Measurements from ENCODE around the gene PROSER1.
A peak's percentile ranks its signal among the peaks of the same experiment; 100 is the strongest.
"Not testable (repeated sequence)": the region's sequence is repeated elsewhere in the genome, so short reads cannot be mapped to it uniquely, and the experiment has no call there.

Gene PROSER1

DNA sequence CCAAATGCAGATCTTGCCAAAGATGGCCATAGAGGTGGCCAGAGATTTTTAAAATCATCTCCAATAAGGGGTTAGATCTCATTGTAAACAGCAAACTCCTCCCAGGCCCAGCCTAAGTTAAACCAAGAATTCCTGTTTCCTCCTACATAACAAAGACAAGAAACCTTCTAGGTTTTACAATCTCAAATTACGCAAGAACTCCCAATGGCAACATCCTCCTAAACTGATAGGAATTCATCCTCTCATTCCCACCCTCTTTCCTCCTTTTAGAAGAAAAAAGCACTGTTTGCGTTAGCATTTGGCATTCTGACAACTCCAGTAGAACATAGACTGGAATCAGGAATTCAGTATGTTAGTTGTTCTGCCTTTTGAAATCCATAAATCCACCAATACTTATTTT is 14.6 kb downstream of the PROSER1 start:
- no peak for DNase-seq

DNA sequence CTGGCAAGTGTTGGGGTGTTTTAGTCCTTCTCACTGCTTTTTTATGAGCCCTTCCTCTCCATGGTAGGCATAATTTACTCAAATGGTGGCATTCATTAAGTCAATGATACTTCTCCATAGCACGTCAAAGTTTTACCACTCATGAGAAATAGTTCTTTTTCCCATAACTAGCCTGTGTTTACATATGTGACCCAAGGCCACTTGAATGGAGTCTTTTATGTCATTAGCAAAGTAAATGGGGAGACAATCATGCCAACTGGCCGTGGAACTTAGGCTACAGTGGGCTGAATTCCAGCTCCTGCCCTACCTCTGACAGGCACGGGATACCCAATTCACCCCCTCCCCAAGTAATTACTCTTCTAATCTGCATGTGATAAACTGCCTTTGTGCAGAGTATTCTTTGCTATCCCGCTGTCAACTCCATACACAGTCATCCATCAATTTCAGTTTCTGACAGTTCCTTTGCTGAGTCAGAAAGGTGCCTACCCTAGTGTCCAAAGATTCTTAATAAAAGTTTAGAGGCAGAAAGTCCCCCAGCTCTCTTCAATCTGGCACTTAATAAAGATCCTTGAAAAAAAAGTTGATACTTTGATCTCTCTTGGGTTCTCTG is 16.9 kb downstream of the PROSER1 start:
- no peak for DNase-seq

DNA sequence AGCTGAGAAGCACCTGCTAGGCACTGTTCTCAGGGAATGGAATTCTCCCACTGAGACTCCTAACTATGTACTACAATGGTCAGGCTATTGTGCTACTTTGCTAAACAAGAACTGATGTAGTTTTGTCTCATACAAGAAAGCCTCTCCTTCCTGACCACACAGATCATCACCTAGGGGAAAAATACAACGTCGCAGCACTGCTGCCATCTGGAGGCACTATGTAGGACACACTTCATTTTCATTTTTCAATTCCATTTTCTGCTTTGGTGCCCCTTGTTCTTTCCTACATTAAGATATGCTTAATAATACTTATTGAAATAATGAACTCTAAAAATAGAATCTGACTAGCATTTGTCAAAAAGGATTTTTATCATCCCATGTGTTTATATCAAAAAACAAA is 21.1 kb downstream of the PROSER1 start:
- peak; percentile 19 for DNase-seq

DNA sequence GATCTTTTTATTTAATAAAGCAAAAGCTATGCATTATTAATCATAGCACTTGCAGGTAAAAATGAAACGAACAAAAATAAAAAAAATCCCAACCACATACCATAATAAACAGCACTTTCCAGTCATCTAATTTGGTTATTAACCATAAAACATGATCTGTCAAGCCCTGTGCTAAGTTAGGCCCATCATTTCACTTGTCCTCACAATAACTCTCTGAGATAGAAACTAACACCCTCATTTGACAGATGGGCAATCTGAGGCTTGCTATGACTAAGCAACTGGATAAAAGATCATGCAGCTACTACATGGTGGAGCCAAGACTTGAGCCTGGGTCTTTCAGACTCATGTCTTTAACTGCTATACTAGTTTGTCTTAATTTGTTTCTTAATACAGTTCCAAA is 21.8 kb downstream of the PROSER1 start:
- DNase-seq = no peak

DNA sequence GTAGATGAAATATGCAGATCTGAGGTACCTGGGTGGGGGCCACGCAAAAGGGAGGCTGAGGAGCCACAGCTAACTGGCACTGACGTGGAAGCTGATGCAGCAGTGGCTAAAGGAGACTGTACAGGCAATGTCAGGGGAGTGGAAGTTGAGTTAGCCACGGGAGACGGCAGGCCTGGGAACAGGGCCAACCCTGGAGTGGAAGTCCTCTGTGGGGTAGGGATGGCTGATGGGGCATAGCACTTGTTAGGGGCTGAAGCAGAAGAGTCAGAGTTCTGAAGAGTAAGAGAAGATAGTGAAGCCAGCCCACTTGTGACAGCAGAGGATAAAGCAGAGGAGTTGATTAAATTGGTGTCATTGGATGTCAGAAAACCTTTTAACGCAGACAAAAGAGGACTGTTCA is 24.4 kb downstream of the PROSER1 start:
- no peak for DNase-seq

DNA sequence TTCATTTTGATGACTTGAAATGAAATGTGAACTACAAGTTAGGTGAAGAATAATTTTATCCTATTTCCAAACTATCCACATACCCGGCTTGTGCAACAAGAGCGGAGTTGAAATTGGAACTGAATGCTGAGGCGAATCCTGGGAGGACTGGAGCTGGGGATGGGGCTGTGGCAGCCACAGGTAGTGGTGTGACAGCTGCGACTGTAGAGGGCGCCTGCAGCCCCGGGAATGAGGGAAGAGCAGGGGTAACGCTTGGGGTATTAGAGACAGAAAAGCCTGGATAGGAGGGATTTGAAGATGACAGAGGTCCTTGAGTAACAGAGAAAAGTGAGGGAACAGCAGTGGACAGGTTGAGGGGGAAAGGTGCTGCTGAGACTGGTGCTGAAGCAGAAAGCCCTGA is 25.3 kb downstream of the PROSER1 start:
- DNase-seq = no peak

DNA sequence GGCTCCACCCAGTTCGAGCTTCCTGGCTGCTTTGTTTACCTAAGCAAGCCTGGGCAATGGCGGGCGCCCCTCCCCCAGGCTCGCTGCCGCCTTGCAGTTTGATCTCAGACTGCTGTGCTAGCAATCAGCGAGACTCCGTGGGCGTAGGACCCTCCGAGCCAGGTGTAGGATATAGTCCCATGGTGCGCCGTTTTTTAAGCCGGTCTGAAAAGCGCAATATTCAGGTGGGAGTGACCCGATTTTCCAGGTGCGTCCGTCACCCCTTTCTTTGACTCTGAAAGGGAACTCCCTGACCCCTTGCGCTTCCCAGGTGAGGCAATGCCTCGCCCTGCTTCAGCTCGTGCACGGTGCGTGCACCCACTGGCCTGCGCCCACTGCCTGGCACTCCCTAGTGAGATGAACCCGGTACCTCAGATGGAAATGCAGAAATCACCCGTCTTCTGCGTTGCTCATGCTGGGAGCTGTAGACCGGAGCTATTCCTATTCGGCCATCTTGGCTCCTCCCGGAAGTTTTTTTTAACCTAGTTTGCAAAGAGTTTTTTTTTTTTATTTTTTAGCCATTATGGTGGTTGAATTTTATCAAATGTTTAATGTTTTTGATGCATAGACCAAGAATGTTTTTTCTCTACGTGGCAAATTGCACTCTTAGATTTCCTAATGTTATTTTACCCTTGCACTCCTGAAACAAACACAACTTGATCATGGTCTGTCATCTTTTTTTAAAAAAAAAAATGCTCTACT is 31.3 kb downstream of the PROSER1 start:
- DNase-seq = not testable (repeated sequence)

DNA sequence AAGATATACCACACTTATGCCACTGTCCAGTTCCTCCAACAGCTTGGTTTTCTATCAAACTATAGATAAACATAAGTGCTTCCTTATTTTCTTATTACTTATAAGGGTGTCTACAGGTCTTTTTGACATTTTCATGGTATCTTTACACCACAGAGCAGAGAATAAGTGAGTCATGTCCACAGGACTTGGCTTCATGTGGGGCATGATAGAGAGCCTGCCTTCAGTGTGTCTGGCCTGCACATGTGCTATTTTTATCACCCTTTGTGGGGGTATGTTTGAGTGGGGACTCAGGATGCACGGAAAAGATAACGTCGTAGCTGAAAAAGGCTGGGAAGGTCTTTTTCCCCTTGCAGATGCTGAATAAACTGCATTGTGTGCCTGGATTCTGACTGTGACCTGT is 39.1 kb downstream of the PROSER1 start:
- no peak for DNase-seq

DNA sequence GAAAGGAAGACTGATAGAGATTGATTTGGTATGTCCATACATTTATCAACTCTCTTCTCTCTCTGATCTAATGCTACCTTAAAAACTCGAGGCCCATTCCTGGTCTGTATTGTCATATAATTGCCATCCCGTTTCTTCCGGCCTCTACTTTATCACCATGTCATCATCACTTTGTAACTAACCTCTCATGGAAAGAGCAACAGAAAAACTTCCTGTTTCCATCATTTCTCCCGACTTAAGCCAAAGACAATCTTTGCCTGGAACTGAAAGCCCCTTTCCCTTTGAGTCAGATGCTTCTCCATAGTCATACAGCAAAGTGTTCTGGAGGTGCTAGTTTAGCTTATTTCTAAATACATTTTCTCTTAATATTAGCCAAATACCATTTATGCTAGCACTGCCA is 44.5 kb downstream of the PROSER1 start:
- no peak for DNase-seq

DNA sequence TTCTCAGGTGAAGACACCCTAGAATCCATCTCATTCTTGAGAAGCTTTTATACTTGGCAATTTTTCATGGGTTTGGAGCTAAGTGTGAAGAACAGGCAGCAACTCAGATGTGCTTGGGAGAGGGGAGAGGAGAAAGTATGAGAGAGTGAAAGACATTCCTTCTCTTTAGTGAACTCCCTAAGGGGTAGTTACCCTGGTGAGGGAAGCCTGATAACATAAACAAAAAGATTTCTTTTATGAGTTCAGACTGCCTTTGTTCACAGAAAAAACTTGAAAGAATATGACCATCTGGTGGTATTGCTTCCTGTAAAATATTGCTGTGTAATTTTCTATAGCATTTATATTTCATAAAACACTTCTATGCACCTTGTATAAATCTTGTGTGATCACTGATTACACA is 47.2 kb downstream of the PROSER1 start, which contains the start of gene STOML3:
Gene STOML3 (minus strand): TSS at position 139 of the 400 bp plus-strand sequence. CDS start 110 bp downstream, at position 29.
- DNase-seq = no peak

DNA sequence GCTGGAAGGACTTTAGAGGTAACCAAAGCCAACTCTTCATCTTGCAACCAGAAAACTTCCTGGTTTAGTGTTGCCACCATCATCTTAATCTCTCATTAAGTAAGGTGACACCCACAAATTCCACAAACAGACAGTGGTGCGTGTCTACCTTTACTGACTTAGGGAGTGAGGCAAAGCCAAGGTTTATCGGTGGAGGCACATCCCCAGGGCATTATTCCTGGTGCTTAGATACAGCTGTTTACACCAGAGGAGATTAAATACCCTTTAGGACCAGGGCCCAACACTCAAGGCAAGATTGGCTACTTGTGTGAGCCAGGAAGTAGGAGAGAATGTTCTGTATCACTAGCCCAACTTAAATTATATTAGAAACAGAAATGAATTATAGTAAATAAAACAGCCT is 56.8 kb downstream of the PROSER1 start:
- no peak for DNase-seq

DNA sequence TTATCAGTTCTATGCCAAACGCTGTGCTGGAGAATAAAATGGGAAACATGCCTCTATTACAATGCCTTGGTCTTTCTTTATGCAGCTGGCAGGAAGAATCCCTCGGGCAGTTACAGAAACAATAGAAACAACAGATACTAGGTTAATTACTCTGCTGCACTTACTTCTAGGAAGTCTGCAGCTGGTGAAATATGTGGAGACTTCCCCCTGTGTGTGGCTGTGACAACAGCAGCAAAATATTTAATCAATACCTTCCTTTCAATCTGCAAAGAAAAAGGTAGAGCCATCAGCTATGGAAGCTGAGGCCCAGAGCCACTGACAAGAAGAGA is 57.2 kb downstream of the PROSER1 start:
- no peak for DNase-seq

DNA sequence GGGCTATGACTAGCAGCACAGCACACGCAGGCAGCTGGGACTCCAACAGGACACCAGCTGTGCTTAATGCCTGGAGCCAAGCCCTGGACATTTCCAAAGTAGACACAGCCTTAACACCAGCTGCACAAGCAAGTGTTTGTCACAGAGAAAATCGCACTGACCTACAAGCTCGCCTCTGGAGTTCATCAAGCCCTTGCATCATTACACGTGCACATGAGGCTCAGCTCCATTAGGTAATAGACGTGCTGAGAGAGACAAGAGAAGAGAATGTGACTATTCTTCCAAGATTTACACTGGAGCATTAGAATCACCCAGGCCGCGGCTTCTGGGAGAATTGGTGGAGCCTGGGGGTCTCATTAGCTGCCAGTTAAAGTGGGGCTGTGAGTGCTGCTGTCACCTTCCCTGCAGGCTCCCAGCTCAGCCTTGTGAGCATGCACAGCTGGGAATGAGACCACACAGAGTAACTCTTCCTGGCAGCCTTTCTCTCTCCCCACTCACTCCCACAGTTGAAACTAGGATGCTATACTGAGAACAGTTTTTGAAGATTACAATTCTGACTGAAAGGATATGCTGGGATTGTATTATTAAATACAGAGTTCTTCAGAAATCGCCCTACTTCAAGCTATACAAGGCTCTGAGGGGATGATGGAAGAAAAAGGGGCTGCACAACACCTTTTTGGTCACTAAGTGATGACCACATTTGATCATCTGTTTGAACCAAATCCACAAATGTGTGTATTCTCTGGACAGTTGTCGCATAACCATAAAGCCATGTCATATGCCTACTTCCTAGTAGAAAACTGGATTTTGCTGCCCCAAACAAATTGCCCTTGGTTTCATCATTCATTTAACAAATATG is 57.8 kb downstream of the PROSER1 start:
- DNase-seq = no peak

DNA sequence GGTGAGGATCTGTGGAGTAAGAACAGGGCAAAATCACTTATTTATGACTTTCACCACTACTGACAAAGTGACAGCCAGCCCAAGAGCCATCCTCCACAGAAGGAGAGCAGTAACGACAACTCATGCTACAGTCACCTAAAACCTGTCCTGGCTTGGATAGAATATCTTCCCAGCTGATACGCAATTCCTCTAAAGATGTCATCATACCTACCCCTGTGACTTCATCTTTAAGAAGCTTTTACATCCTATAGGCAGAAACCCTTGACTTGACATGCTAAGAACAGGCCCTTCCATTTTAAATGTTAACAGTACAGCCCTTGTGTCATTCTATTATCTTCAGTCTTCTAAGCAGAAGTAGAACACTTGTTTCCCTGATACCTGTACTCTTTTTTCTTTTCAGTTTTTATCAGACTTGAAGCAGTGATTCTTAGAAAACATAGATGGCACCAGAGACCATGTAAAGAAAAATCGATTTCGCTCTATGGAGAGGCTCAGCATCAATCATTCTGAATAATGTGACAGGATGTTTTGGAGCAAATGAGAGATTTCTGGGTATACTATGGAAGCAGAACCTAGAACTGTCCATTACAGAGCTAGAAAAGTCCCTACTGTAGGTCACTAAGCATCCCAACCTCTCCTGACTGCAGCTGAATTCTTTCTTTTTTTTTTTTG is 67.4 kb downstream of the PROSER1 start:
- no peak for DNase-seq

DNA sequence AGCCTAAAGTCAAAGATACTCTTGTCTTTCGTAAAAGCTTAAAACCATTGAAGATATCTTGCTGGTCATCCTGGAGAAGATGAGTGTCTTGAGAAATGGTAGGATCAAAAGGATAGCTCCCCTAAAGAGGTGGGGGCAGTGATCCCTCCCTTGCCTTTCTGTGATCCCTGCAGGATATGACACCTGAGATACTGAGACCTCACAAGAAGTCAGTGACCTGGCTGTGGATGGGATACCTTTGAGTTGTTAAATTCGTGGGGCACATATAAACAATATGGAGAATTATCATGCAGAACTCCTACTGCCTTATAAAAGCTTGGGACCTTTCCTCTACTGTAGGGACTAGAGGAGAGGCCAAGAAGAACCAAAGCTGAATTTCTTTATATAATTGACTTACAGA is 68.7 kb downstream of the PROSER1 start:
- no peak for DNase-seq

DNA sequence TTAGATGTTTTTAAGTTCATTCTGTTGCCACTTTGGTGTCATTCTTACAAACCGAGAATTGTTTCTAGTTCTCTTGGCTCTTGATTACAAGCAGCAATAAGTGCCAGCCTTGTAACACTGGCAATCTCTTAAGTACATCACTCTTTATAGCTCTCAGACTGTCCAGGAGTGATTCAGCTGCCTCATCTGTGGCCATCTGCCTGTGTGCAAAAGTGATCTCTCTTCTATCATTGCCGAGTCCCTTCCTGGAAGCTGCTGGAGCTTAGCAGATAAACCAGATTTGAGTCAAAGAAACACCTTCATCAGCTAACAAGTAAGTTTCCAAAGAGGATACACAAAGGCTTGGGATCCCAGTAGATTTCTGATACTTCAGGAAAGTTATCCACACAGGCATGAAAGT is 70.4 kb downstream of the PROSER1 start:
- DNase-seq = no peak

DNA sequence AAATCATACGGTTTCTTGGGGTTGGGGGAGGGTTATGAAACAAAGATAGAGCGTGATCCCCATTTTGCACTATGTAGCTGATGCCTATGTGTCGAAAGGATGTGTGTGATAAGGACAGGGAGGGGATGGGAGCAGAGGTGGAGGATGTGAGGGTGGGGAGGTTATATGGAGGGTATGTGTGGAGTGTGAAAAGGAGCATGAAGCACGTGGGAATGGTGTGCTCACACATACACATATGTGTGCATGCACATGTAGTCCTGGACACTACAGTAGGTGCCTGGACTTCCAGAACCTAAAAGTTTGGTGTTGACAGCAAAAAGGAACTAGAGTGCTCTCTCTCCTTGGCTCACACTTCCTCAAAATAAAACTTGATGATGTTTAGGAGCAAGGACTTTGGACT is 72.6 kb downstream of the PROSER1 start:
- no peak for DNase-seq

DNA sequence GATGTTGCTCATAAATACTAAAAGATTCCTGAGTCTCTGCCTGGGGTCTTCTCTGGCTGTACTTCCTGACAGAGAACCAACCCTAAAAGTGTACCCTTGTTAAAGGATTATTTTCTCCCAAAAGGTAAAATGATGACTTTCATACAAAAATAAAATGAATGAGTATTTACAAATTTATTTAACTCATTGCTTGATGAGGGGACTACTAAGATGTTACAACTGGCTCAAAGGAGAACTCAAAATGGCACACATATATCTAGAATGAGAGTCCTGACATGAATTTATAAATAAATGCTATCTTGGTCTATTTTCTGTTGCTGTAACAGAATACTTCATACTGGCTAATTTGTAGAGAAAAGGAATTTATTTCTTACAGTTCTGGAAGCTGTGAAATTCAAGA is 77.7 kb downstream of the PROSER1 start:
- no peak for DNase-seq
